CD4-positive, alpha-beta T cell (primary cell): ENCODE results near the gene KLF13. TPM values are rescaled to one million over a fixed set of nuclear protein-coding genes. Genes with fewer than 3 reads are reported as not detected.

Experiments used
- ATAC-seq: fragments of 200-7000 bp; cut with Tn5 transposase; one replicate; pipeline ENCODE4 v1.10.0; 2022; ENCODE audit warnings: mild to moderate bottlenecking; ENCODE audit not compliant: poor library complexity
- CTCF ChIA-PET: fragments of 350-600 bp; sonication (Branson Sonifier 250); formaldehyde crosslinking; loops from one replicate; lab custom pipeline; 2021; ENCODE audit warnings: antibody characterized with exemption, inconsistent platforms; lab: Charles Lee
- POLR2A ChIA-PET: fragments of 350-600 bp; sonication (Branson Sonifier 250); formaldehyde crosslinking; loops from one replicate; lab custom pipeline; 2021; ENCODE audit warnings: antibody characterized with exemption, inconsistent platforms; lab: Charles Lee
- DNase-seq, 14 experiments: peaks; one replicate each; pipeline ENCODE4 v3.0.0-alpha.2; 2013 to 2020; ENCODE audit warnings: mixed read lengths in 2 of 14
- H3K27ac ChIP-seq, 2 donors: one replicate each; pipeline versions ENCODE4 v1.5.1 to v1.7.0; 2013; ENCODE audit warnings: low read length in 2 of 2, low read depth in 1 of 2, mild to moderate bottlenecking in 1 of 2
- H3K27me3 ChIP-seq, 2 experiments: 1 replicate in 1 of 2; 2 replicates in 1 of 2; pipeline versions ENCODE4 v1.6.1 to v1.7.0; 2013; ENCODE audit warnings: low read length in 2 of 2, control low read depth in 1 of 2, mild to moderate bottlenecking in 1 of 2, moderate library complexity in 1 of 2; ENCODE audit not compliant: insufficient read depth in 2 of 2, control insufficient read depth in 1 of 2
- H3K36me3 ChIP-seq: one replicate; pipeline ENCODE4 v1.6.1; 2013; ENCODE audit warnings: low read length, control low read depth; ENCODE audit not compliant: insufficient read depth
- H3K4me1 ChIP-seq: one replicate; pipeline ENCODE4 v1.6.1; 2013; ENCODE audit warnings: low read length, control low read depth; ENCODE audit not compliant: insufficient read depth
- H3K4me3 ChIP-seq: one replicate; pipeline ENCODE4 v1.5.1; 2013; ENCODE audit warnings: mild to moderate bottlenecking, low read length, moderate library complexity
- H3K9me3 ChIP-seq, 2 experiments: 1 replicate in 1 of 2; 2 replicates in 1 of 2; pipeline versions ENCODE4 v1.6.1 to v1.7.0; 2013; ENCODE audit warnings: low read length in 2 of 2, mild to moderate bottlenecking in 2 of 2, control low read depth in 1 of 2, moderate library complexity in 1 of 2; ENCODE audit not compliant: control insufficient read depth in 1 of 2, insufficient read depth in 1 of 2
- H3K27ac Mint-ChIP-seq: one replicate; pipeline ENCODE4 v1.8.0; 2020; ENCODE audit warnings: mixed read lengths
- H3K27me3 Mint-ChIP-seq: one replicate; pipeline ENCODE4 v1.8.0; 2021; ENCODE audit warnings: mixed read lengths
- H3K36me3 Mint-ChIP-seq: one replicate; pipeline ENCODE4 v1.8.0; 2021; ENCODE audit warnings: low read depth, mixed read lengths
- H3K4me1 Mint-ChIP-seq: one replicate; pipeline ENCODE4 v1.8.0; 2021; ENCODE audit warnings: low read depth, mixed read lengths
- H3K4me3 Mint-ChIP-seq: one replicate; pipeline ENCODE4 v1.8.0; 2020; ENCODE audit warnings: mild to moderate bottlenecking, mixed read lengths
- H3K9me3 Mint-ChIP-seq: one replicate; pipeline ENCODE4 v1.8.0; 2020; ENCODE audit warnings: mixed read lengths
- CTCF ChIP-seq: fragments of 200-600 bp; IDR thresholded peaks from one replicate; pipeline ENCODE4 v1.8.0; 2022; ENCODE audit warnings: antibody characterized with exemption, mild to moderate bottlenecking
- intact Hi-C, 2 experiments: fragments of 100-400 bp; cut with DNase I in 1 of 2; cut with micrococcal nuclease in 1 of 2; formaldehyde crosslinking; loops; one replicate each; pipeline versions ENCODE4 v1.15.1 to v1.9.0; 2023 to 2025; cut with DNase I, micrococcal nuclease
- total RNA-seq, 174 experiments: library from RNA in 2 of 174; stranded (reverse) in 2 of 174; gene quantifications; one replicate each; pipeline ENCODE4 v1.2.3 and lab custom pipeline; 2021 to 2026

Gene KLF13
- total RNA-seq, 2 experiments from 2014 or later, result 284 to 308 TPM

- H3K27ac Mint-ChIP-seq, result no peak overlapping the region
- Histone ChIP-seq H3K9me3 (no peaks in the 10 kb centered on the region), H3K27me3 (no peaks in the 10 kb centered on the region), H3K27ac (no peak overlapping the region), H3K4me1 (peaks cover 27% of the 10 kb centered on the region), H3K36me3 (no peaks in the 10 kb centered on the region), H3K4me3 (no peak overlapping the region)
- ATAC-seq, result no peak
- no peak overlapping the region for H3K4me3 Mint-ChIP-seq
- no peaks in the 10 kb centered on the region for H3K36me3 Mint-ChIP-seq
- POLR2A ChIA-PET, result no interaction called here
- no peak for DNase-seq
- CTCF ChIA-PET, result no interaction called here
- no peak for TF ChIP-seq CTCF
- H3K9me3 Mint-ChIP-seq, result no peaks in the 10 kb centered on the region
- intact Hi-C loops, result no loop called here
- H3K4me1 Mint-ChIP-seq, result peaks cover 17% of the 10 kb centered on the region
- H3K27me3 Mint-ChIP-seq, result no peaks in the 10 kb centered on the region
These were observed 73.7 kb downstream of the KLF13 start for GRCh38 chr15:31400222-31400927.

GRCh38 chr15:31401282-31401681, 74.6 kb downstream of the KLF13 start:
- TF ChIP-seq CTCF, result no peak
- ATAC-seq (no peak), DNase-seq (no peak)
- POLR2A ChIA-PET, result no interaction called here
- Mint-ChIP-seq H3K36me3 (no peaks in the 10 kb centered on the region), H3K4me1 (peaks cover 23% of the 10 kb centered on the region), H3K27ac (no peak overlapping the region), H3K4me3 (no peak overlapping the region), H3K27me3 (no peaks in the 10 kb centered on the region), H3K9me3 (no peaks in the 10 kb centered on the region)
- Histone ChIP-seq H3K27ac (no peak overlapping the region), H3K9me3 (no peaks in the 10 kb centered on the region), H3K36me3 (no peaks in the 10 kb centered on the region), H3K27me3 (no peaks in the 10 kb centered on the region), H3K4me1 (peaks cover 30% of the 10 kb centered on the region), H3K4me3 (no peak overlapping the region)
- CTCF ChIA-PET, result no interaction called here
- intact Hi-C loops, result no loop called here

GRCh38 chr15:31402003-31402402, 75.4 kb downstream of the KLF13 start:
- no peaks in the 10 kb centered on the region for H3K36me3 ChIP-seq
- no peak for DNase-seq
- no peaks in the 10 kb centered on the region for H3K36me3 Mint-ChIP-seq
- no peak overlapping the region for H3K4me3 ChIP-seq
- H3K4me1 ChIP-seq, result peaks cover 30% of the 10 kb centered on the region
- H3K27me3 Mint-ChIP-seq, result no peaks in the 10 kb centered on the region
- H3K27me3 ChIP-seq, result no peaks in the 10 kb centered on the region
- H3K9me3 Mint-ChIP-seq, result no peaks in the 10 kb centered on the region
- no peak overlapping the region for H3K4me3 Mint-ChIP-seq
- peaks cover 28% of the 10 kb centered on the region for H3K4me1 Mint-ChIP-seq
- H3K27ac ChIP-seq, result no peak overlapping the region
- ChIA-PET CTCF (no interaction called here), POLR2A (no interaction called here)
- no peaks in the 10 kb centered on the region for H3K9me3 ChIP-seq
- H3K27ac Mint-ChIP-seq, result no peak overlapping the region
- ATAC-seq, result no peak
- TF ChIP-seq CTCF, result no peak
- intact Hi-C loops, result no loop called here
